ENCODE data around the gene DIPK2A.

DNA sequence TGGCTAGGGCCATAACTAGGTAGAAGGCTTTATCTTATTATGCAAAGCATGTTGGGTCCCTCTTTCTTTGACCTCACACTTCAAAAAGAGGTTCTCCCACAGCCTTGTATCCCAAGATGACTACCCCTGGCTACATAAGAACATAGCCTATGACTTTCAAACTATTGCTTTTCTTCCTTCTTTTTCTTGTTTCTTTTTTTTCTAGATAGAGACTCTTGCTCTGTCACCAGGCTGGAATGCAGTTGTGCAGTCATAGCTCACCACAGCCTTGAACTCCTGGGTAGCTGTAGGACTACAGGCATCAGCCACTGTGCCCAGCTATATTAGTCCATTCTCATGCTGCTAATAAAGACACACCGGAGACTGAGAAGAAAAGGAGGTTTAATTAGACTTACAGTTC lies 47.2 kb downstream of the DIPK2A start:
- no peak for TF ChIP-seq CTCF (IDR thresholded peaks at IDR 0.05)
- no peak for TF ChIP-seq POLR2A (IDR thresholded peaks at IDR 0.05)

Measured in body of pancreas (tissue), 4 donors.